HS-5 (cell line): ENCODE results near the gene GMPR.
"Not testable (repeated sequence)": the region's sequence is repeated elsewhere in the genome, so short reads cannot be mapped to it uniquely, and the experiment has no call there.

Experiments
- DNase-seq: peaks from one replicate; pipeline ENCODE4 v3.0.0-alpha.2; 2012; ENCODE audit warnings: low read depth

GMPR gene

DNA sequence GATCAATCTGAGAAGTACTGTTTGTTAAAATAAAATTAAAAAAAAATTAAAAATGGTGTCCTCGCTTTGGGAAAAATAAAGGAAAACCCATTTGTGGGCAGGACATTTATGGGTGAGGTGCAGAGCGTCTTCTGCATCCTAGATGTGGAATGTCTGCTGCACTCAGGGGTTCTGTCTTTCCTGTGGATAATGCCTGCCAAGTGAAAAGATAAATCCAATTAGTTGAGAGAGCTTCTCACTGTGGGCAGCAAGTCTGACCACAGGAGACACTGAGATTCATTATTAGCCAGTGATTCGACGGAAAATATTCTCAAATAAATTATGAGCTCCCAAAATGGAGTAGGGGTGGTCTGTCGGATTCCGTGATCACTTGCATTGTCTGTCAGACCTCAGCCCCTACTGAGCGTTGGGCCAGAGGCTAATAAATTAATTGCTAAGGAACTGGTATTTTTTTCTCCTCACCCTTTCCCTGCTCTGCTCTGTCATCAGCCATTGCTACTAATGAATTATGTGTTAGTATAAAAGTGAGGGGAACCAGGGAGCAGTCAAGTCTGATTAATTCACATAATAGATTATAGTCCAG is 10.0 kb downstream of the GMPR start:
- DNase-seq, result no peak

DNA sequence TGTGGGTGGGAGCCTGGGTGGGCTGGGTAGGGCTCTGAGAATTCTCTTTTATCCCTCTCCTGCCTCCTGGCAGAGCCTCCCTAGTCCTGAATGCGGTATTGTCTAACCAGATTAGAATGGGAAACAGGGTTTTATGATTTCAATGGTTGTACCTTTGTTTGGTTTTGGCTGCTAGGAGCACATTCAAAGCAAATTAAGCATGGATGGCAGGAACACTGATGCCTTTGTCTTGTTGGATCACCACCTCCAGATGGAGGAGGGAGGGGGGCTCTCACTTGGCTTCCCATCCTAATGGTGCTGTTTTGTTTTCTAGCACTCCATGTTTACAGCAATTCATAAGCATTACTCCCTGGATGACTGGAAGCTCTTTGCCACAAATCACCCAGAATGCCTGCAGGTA is 11.6 kb downstream of the GMPR start:
- no peak for DNase-seq

GRCh38 chr6:16251706-16252105 is 13.3 kb downstream of the GMPR start:
- no peak for DNase-seq

DNA sequence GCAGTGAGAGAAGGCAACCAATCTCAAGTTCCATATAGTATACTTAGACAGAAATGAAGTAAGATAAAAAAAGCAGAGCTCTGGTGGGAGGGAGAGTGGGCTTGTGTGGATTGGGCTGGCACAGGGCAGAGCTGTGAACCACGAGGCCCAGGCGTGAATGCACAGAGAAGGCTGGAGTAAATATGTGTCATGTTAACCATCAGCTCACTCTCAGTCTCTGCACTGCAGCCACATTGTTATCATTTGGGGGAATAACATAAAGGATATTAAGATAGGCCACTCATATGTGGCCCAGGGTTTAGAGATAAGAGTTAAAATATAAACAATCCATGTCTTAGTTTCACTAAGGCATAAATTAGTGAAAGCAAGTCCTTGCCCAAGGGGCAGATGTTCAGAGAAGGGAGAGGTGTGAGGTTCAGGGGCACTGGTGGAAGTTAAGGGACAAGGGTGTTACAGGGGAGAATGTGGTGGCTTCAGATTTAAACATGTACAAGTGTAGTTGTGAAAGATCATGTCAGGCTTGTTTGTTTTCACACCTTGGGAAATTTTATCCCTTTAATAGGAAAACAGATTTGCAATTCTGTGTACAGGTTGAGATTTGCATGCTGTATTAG is 14.4 kb downstream of the GMPR start:
- DNase-seq, result no peak

DNA sequence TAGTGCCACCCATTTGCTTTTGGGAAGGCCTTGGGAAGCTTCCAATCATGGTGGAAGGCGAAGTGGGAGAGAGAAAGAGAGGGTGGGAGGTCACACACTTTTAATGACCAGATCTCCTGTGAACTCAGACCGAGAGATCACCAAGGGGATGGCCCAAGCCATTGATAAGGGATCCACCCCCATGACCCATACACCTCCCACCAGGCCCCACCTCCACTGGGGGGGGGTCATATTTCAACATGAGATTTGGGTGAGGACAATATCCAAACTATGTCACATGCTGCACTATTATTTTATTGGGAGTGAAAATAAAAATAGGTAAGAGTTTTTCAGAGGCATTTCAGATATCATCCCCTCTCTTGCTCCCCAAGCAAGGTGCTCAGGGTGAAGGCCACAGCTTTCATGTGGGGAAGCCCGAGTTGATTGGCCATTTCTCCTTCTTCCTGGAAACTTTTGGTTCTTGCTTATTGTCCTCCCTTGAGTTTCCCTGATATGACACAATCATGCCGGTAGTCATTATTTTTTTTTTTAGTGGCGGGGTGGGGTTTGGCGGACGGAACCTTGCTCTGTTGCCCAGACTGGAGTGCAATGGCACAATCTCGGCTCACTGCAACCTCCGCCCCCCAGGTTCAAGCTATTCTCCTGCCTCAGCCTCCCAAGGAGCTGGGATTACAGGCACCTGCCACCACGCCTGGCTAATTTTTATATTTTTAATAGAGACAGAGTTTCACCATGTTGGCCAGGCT is 15.2 kb downstream of the GMPR start:
- no peak for DNase-seq

GRCh38 chr6:16254535-16254934 is 16.1 kb downstream of the GMPR start:
- DNase-seq, result no peak

GRCh38 chr6:16256781-16257180 is 18.4 kb downstream of the GMPR start:
- no peak for DNase-seq

DNA sequence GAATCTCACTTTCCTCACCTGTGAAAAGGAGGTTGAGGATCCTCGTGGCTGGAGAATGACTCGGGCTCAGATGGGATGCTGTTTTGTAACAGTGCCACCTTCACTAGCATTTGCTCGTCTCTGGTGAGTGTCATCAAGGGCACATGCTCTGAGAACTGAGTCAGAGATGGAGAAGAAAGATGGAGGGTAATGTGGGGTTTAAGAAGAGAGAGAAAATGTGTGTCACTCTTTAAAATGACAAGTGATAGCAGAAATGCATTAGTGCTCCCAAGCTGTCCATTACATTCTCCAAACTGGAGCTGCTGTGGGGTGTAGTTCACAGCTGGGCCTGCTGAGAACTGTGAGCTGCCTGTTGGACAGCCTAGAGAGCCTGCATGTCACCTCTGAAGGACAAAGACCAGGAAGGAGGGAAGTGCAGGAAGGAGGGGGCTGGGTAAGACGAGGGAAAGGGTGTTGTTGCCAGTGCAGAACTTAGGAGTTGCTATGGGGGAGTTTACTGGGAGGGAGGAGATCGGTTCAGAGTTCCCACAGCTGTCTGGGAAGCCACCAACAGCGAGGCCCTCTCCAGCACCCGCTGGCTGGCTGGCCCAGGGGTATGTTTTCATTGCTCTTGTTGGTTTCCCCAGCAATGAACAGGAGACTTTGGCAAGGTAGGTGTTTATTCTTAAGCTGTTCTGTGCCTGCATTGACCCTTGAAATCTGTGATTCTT is 19.8 kb downstream of the GMPR start:
- DNase-seq, result no peak

GRCh38 chr6:16258709-16259075 is 20.3 kb downstream of the GMPR start:
- DNase-seq, result no peak

- not testable (repeated sequence) for DNase-seq
These were observed 21.2 kb downstream of the GMPR start for GRCh38 chr6:16259604-16260003.

GRCh38 chr6:16260602-16261001 is 22.2 kb downstream of the GMPR start:
- DNase-seq, result not testable (repeated sequence)

GRCh38 chr6:16262773-16263172 is 24.4 kb downstream of the GMPR start:
- not testable (repeated sequence) for DNase-seq

DNA sequence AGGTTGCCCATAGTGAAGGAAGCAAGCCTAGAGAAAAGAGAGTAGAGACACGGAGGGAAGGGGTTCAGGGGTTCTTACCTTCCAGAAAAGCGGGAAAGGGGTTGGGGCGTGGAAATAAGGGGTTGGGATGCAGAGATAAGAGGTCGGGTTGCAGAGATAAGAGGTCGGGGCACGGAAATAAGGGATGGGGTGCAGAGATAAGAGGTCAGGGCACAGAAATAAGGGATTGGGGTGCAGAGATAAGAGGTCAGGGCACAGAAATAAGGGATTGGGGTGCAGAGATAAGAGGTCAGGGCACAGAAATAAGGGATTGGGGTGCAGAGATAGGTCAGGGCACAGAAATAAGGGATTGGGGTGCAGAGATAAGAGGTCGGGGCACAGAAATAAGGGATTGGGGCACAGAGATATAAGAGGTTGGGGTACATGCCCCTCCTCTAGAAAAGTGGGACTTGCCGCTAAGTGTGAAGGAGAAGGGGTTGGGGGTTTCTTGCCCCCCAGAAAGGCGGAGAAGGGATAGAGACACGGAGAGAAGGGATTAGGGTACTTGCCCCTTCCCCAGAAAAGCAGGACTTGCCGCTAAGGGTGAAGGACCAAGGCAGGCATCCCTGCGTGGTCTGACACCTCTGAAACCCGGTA is 25.2 kb downstream of the GMPR start:
- DNase-seq, result not testable (repeated sequence)

DNA sequence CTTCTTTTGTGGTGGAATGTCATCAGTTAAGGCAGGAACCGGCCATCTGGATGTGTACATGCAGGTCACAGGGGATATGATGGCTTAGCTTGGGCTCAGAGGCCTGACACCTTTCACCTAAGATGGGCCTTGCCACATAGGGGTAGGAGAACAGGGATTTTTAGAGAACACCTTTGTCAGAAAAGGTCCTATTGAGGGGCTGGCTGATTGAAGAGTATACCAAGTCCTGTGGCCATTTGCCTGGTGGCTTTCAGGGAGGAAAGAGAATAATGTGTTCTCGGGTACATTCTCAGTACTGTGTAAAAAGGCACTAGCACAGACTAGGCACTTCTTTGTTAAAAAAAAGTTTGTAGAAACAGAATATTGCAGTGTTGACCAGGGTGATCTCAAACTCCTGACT is 26.4 kb downstream of the GMPR start:
- no peak for DNase-seq

GRCh38 chr6:16265351-16266341 is 27.3 kb downstream of the GMPR start:
- no peak for DNase-seq

- DNase-seq, result no peak
These were observed 29.3 kb downstream of the GMPR start for GRCh38 chr6:16267428-16268263.

- not testable (repeated sequence) for DNase-seq
These were observed 31.2 kb downstream of the GMPR start for GRCh38 chr6:16269442-16270070.

GRCh38 chr6:16270178-16270794 is 31.9 kb downstream of the GMPR start:
- DNase-seq, result no peak

DNA sequence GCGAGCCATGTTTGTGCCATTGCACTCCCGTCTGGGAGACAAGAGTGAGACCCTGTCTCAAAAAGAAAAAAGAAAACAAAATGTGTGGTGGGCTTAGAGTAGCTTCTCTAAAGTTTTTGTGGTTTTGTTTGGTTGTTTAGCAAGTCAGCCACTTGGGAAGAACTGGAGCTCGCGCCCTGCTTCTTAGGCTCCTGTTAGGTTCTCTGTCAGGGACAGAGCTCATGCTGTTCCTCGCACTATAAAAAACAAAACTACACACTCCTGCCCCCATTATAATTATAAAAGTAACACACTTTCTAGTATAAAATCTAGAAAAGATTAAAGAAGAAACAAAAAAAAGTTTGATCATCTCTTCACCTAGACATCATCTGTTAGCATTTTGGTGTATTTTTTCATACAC is 33.0 kb downstream of the GMPR start:
- no peak for DNase-seq
